NCI-H1048 (cell line): Measurements from ENCODE around the gene KRTAP10-4.
"Not testable (repeated sequence)": the region's sequence is repeated elsewhere in the genome, so short reads cannot be mapped to it uniquely, and the experiment has no call there.

Experiments
- DNase-seq: peaks from one replicate; lab custom pipeline; 2025; lab: John Stamatoyannopoulos, UW

KRTAP10-4 gene

DNA sequence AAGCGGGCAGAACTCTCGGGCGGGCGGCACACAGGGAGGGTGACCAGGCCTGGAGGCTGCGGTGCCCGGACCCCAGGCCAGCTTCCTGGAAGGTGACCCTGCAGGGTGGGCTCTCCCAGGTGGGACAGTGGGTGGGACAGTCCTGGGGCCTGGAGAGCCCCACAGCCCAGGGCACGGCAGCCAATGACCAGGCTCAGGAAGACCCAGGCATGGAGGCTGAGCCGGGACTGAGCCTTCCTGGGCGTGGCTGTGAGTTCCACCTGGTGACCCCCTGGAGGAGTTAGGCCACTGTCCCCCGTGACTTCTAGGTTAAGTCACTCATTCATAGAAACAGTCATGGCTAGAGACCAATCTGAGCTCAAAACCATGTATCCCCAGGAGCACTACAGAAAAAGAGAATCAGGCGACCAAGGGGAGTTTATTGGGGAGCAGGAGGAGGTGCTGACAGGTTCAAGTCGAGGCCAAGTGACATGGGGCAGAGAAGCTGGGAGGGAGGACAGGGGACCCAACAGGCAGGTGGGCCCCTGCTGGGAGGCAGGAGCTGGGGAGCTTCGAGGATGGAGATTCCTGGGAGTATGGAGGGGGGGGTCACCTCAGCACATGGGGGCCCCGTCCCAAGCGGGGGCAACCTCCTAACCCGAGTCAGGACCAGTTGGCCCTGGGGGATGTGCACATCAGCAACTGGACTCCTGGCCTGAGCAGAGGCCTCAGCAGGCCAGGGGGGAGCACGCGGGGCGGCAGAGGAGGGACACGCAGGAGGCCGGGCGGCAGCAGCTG is 5.7 kb downstream of the KRTAP10-4 start:
- DNase-seq: no peak

DNA sequence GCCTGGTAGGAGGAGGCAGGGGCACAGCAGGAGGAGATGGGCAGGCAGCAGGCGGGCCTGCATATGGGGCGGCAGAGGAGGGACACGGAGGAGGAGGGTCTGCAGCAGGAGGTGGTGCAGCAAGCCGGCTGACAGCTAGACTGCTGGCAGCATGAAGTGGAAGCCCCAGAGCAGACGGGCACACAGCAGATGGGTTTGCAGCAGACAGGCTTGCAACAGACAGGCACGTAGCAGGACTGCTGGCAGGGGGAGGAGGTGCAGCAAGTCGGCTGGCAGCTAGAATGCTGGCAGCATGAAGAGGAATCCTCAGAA is 6.3 kb downstream of the KRTAP10-4 start:
- no peak for DNase-seq

DNA sequence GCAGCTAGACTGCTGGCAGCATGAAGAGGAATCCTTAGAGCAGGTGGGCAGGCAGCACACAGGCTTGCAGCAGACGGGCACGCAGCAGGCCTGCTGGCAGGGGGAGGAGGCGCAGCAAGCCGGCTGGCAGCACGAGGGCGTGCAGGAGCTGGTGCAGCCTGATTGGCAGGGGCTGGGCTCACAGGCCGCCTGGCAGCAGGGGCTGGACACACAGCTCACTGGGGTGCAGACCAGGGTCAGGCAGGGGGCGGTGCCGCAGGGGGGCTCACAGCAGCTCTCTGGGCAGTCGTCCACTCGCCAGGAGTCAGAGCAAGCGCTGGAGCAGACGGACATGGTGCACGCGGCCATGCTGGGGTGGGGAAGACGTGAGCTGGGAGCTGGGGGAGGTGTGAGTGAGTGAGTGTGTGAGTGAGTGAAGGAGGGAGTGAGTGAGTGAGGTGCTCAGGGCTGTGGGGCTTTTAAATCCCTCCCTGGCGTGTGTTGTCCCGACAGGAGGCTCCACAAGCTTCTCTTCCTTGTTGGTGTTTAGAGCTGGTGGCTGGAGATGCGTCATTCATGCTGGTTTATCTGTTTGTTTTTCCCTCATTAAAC is 6.8 kb downstream of the KRTAP10-4 start, which contains the start of gene KRTAP10-5:
Gene KRTAP10-5, minus strand, starts transcription at position 374 of the 591 bp plus-strand sequence. Its CDS starts 26 bp downstream, at position 348.
- not testable (repeated sequence) for DNase-seq

GRCh38 chr21:44581158-44581557 is 7.6 kb downstream of the KRTAP10-4 start:
- DNase-seq: no peak

GRCh38 chr21:44582055-44582454 is 8.5 kb downstream of the KRTAP10-4 start:
- no peak for DNase-seq

DNA sequence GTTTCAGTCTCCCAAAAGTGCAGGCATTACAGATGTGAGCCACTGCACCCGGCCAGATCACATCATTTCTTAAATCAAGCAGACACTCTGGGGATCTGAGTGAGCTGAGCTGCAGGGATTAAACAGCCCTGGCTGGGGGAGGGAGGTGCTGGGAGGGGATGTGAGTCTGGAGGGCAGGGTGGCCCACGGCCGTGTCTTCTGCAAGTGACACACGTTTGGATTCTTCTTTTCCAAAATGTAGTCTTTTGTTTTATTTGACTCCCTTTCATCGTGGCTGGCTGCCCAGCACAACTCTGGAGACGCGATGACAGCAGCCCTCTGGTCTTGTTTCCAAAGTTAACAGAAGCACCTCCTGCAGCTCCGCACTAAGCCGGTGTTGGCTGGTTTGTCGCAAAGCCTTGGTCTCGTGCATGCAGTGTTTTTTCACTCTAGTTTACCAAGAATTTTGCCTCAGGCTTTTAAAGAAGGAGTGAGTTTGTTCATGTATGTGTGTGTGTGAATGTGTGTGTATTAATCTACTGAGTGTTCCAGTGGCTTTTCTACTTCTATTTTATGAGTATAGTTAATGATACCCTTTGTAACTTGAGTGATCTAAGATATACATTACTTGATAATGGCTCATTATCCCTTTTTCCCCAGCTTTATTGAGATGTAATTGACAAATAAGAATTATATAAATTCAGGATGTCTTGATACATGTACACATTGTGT is 9.7 kb downstream of the KRTAP10-4 start:
- no peak for DNase-seq

GRCh38 chr21:44583800-44584147 is 10.2 kb downstream of the KRTAP10-4 start:
- no peak for DNase-seq

- no peak for DNase-seq
Measured at GRCh38 chr21:44585892-44586291, 12.4 kb downstream of the KRTAP10-4 start.

DNA sequence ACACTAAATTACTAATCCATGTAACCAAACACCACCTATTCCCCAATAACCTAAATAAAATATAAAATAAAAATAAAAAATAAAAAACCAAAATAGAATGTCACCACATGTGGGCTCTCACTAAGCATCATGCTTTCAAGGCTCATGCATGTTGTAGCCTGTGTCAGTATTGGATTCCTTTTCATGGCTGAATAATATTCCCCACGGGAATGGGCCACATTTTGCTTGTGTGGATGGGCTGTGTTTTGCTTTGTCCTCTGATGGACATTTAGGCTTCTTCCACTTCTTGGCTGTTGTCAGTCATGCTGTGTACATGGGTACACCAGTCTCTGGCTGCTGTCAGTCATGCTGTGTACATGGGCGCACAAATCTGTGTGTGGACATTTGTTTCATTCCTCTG is 15.6 kb downstream of the KRTAP10-4 start:
- no peak for DNase-seq

DNA sequence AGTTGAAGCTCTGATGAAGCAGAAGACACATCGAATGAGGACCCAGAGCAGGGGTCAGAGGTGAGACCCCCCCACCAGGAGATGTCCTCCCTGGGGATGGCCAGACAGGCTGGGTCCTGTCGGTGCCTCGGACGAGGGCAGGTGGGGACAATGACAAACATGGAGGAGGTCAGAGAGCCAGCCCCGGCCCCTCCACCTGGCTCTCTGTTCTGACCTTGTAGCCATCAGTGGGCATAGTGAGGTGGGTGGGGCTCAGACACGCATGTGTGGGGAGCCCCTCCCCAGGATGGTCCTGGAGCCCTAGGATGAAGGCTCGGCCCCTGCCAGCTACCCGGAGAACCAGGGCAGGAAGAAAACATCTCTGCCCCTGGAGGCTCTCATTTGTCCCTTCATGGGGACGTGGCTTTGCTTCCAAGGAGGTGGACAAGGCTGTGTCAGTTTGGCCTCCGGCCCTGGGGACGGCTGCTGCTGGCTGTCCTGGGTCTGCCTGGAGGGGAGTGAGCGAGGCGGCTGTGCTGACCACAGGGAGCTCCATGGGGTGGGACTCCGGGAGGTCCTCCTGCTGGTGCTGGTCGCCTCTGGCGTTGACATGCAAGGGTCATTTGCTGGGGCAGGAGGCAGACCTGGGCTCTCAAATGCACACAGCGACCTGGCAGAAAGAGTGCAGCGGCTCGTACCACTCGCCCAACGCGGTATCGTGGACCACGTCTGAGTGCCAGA is 16.2 kb downstream of the KRTAP10-4 start:
- DNase-seq: no peak

DNA sequence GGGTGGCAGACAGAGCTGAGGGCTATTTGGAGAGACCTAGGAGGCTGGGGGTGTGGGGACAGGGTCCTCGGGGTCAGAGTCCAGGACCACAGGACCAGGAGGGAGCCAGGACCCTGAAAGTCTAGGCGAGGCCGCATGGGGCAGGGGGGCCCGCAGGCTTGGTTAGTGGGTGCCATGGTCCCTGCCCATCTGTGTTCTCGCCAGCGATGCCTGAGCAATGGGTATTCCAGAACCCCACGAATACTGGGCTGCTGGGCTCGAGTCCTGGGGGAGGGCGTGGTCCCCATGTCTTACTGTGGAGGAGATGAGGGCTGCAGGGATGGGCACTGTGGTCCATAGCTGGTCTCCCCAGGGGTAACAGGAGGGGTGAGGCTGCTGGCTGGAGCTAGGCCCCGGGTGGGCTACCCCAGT is 16.8 kb downstream of the KRTAP10-4 start:
- no peak for DNase-seq

- DNase-seq: not testable (repeated sequence)
Measured at GRCh38 chr21:44590897-44591800, 17.6 kb downstream of the KRTAP10-4 start.

DNA sequence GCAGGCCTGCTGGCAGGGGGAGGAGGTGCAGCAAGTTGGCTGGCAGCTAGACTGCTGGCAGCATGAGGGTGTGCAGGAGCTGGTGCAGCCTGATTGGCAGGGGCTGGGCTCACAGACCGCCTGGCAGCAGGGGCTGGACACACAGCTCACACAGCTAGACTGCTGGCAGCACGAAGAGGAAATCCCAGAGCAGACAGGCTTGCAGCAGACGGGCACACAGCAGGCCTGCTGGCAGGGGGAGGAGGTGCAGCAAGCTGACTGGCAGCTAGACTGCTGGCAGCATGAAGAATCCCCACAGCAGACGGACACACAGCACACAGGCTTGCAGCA is 18.2 kb downstream of the KRTAP10-4 start:
- DNase-seq: not testable (repeated sequence)

- DNase-seq: no peak
Measured at GRCh38 chr21:44592446-44593311, 19.1 kb downstream of the KRTAP10-4 start, which contains the start of gene KRTAP10-6. Gene KRTAP10-6, minus strand, starts transcription at chr21:44592505. Its CDS starts 21 bp downstream, at chr21:44592484.

DNA sequence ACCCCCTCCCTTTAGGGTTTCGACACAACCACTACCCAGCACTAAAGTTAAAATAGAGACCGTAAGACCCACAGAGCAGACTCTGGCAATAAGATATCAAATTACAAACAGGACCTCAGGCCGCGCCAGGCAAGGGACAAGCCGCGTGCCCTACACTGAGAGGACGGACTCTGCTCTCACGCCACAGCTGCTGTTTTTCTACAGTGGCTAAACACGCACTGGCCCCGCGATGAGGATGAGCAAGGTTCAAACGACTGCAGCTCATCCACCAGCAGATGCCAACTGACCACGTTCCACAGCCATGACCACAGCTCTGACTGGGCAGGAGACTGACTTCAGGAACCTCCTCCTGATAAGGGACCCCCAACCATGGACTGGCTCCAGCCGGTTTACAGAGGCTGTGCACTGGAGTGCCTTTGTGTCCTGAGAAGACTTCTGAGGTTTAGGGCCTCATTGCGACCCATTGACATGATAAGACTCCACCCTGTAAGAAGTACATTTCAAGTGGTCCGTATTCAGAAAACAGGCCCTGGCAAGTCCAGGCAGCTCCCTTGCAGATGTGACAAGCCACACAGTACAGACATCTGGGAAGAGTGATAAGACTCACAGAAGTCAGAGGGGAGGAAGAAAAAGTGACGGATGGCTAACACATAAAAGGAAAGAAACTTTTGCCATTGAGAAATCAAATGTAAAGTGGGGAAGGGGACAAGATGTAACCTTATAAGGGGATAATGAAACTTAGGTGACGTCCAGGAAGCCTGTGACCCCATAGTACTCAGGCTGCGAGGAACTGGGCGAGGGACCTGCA is 20.3 kb downstream of the KRTAP10-4 start:
- no peak for DNase-seq

DNA sequence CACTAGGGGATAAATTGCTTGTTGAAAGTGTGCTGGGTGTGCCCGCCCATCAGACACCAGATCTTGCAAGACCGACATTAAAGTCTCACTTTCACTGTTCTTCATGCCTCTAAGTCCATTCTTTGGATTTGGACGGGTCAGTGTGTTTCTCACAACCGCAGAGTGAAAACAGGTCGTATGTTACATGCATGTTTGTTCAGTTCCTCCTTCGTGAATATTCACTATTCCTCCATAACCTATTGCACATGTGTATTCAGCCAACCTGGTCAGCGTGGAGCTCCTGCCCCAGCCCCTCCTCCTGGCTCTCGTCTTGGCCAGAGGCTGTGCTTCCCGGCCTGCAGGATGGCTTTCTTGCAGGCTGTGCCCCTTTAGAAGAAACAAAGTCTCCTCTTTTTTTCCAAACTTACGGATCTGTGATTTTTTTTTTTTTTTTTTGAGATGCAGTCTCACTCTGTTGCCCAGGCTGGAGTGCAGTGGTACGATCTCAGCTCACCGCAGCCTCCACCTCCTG is 20.9 kb downstream of the KRTAP10-4 start:
- DNase-seq: no peak

DNA sequence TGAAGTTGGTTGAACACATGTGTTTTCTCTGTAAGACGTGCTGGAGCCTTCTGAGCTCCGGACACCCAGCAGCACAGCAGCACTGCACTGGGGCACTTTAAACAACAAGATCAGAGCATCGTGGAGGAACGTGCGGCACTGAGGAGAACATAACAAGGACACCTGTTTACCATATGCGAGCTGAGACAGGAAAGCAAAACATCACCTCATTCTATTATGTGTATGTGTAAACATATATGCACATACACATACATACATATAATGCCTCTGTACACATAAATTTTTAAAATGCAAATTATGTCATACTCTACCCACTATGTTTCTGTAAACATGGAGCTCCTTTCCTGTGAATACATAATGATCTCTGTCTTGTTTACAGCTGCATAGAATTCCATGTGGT is 22.0 kb downstream of the KRTAP10-4 start:
- DNase-seq: no peak

DNA sequence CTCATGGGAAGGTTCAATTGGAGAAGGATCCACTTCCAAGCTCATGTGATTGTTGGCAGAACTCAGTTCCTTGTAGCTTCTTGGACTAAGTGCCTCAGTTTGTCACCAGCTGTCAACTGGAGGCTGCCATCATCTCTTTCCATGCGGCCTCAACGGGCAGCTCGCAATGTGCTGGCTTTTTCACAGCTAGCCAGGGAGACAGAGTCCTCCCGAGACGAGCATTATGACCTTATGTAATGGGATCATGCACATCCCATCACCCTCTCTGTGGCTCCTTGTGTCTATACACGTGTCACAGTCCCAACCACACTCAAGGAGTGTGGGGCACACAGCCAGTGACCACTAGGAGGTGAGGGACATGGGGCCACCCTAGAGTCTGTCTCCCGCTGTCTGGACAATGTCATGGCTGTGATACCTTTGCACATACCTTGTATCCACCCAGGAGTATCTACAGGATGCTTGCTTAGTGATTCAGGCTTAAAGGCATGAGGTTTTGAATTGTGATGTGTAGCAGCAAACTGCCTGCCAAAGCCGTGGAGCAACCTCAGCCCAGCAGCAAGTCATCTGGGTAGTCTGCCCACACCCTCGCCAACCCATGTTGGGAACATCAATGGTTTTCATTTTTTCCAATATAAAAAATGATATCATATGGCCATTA is 22.7 kb downstream of the KRTAP10-4 start:
- no peak for DNase-seq

GRCh38 chr21:44598061-44598460 is 24.5 kb downstream of the KRTAP10-4 start:
- DNase-seq: no peak
